Measurements from ENCODE around the gene ATAT1. TPM values are rescaled to one million over a fixed set of nuclear protein-coding genes. Genes with fewer than 3 reads are reported as not detected.

The ATAT1 gene
- total and polyA plus RNA-seq, 9 of the 15 experiments (the other 6 are each of a cell fraction or from before 2014, with no cell fraction given) = 0.65 to 5.8 (median 1.6) TPM

DNA sequence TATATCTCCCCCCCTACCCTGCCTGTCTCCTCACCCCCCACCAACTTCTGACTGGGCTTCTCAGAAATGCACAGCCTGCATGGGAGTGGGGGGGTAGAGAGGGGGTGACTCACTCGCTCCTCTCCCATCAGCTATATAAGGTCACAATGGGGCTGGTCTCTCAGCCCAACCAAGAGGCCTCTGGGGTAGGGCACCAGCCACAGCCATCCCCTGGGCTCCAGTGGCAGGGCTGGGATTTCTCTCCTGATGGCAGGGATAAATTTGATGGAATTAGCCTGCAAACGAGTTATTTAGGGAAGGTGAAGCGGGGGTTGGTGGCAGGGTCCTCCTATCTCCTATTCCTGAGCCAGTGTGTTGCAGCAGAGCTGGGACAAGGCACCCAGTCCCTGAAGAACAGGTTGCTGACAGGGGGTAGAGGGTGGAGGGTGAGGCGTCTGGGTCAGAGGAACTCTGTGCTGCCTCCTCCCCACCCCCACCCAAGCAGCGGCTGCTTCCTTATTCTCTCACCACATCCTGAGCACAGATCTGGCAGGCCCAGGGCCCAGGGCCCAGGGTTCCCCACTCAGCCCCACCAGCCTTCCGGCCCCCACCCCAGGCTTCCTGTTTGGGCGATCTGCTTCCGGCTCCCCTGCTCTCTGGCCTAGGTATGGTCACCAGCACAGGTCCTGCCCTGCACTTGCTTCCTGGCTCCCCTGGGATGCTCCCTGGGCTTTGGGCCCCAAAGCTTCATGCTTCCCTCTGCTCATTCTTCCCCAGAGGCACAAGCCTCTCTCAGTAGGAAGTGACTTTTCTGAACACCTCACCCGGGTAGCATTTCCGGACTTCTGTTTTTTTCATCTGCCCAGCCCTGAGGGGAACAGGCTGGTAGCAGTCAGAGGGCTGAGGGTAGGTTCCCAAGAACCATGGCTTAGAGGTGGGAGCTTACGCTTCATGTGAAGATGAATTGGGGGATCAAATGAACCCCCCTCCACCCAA lies 55.8 kb downstream of the ATAT1 start (continued):
- TF ChIP-seq, protein P1, sequence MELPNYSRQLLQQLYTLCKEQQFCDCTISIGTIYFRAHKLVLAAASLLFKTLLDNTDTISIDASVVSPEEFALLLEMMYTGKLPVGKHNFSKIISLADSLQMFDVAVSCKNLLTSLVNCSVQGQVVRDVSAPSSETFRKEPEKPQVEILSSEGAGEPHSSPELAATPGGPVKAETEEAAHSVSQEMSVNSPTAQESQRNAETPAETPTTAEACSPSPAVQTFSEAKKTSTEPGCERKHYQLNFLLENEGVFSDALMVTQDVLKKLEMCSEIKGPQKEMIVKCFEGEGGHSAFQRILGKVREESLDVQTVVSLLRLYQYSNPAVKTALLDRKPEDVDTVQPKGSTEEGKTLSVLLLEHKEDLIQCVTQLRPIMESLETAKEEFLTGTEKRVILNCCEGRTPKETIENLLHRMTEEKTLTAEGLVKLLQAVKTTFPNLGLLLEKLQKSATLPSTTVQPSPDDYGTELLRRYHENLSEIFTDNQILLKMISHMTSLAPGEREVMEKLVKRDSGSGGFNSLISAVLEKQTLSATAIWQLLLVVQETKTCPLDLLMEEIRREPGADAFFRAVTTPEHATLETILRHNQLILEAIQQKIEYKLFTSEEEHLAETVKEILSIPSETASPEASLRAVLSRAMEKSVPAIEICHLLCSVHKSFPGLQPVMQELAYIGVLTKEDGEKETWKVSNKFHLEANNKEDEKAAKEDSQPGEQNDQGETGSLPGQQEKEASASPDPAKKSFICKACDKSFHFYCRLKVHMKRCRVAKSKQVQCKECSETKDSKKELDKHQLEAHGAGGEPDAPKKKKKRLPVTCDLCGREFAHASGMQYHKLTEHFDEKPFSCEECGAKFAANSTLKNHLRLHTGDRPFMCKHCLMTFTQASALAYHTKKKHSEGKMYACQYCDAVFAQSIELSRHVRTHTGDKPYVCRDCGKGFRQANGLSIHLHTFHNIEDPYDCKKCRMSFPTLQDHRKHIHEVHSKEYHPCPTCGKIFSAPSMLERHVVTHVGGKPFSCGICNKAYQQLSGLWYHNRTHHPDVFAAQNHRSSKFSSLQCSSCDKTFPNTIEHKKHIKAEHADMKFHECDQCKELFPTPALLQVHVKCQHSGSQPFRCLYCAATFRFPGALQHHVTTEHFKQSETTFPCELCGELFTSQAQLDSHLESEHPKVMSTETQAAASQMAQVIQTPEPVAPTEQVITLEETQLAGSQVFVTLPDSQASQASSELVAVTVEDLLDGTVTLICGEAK (IDR thresholded peaks at IDR 0.05) = peak; percentile 94
- TF ChIP-seq, protein P1 (CRISPR knock-in tag; IDR thresholded peaks at IDR 0.05) = no peak
- TF ChIP-seq, protein P2, sequence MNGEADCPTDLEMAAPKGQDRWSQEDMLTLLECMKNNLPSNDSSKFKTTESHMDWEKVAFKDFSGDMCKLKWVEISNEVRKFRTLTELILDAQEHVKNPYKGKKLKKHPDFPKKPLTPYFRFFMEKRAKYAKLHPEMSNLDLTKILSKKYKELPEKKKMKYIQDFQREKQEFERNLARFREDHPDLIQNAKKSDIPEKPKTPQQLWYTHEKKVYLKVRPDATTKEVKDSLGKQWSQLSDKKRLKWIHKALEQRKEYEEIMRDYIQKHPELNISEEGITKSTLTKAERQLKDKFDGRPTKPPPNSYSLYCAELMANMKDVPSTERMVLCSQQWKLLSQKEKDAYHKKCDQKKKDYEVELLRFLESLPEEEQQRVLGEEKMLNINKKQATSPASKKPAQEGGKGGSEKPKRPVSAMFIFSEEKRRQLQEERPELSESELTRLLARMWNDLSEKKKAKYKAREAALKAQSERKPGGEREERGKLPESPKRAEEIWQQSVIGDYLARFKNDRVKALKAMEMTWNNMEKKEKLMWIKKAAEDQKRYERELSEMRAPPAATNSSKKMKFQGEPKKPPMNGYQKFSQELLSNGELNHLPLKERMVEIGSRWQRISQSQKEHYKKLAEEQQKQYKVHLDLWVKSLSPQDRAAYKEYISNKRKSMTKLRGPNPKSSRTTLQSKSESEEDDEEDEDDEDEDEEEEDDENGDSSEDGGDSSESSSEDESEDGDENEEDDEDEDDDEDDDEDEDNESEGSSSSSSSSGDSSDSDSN (IDR thresholded peaks at IDR 0.05; ENCODE audit: borderline replicate concordance in 1 of 2, low read depth in 2 of 2, low read length in 2 of 2) = peak; percentile 30 to 54; a peak in 1 of 4 replicates
- TF ChIP-seq JUN (IDR thresholded peaks at IDR 0.05; ENCODE audit: borderline replicate concordance, low read depth, low read length) (peak; percentile 95), JUN (CRISPR knock-in tag; IDR thresholded peaks at IDR 0.05; ENCODE audit: borderline replicate concordance) (0 out of 2 replicates have a peak, but pooled peaks have one; percentile 37), JUND (IDR thresholded peaks at IDR 0.05; ENCODE audit: borderline replicate concordance, low read depth, low read length) (peak; percentile 99), JUND (tag; IDR thresholded peaks at IDR 0.05; ENCODE audit: borderline replicate concordance, low read depth, low read length) (peak; percentile 93), MTA2 (IDR thresholded peaks at IDR 0.05; ENCODE audit: low read depth) (no peak), DMBX1 (CRISPR knock-in tag; IDR thresholded peaks at IDR 0.05; ENCODE audit: borderline replicate concordance) (peak; percentile 6; the same call in 1 of the 2 replicates), POLR2G (IDR thresholded peaks at IDR 0.05; ENCODE audit: low read depth, low read length) (peak; percentile 86), ZNF354B (CRISPR knock-in tag; IDR thresholded peaks at IDR 0.05) (no peak), HNRNPK (IDR thresholded peaks at IDR 0.05; ENCODE audit: low read depth, low read length, poor library complexity, severe bottlenecking) (no peak)
- TF ChIP-seq, protein P3, sequence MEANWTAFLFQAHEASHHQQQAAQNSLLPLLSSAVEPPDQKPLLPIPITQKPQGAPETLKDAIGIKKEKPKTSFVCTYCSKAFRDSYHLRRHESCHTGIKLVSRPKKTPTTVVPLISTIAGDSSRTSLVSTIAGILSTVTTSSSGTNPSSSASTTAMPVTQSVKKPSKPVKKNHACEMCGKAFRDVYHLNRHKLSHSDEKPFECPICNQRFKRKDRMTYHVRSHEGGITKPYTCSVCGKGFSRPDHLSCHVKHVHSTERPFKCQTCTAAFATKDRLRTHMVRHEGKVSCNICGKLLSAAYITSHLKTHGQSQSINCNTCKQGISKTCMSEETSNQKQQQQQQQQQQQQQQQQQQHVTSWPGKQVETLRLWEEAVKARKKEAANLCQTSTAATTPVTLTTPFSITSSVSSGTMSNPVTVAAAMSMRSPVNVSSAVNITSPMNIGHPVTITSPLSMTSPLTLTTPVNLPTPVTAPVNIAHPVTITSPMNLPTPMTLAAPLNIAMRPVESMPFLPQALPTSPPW (CRISPR knock-in tag; IDR thresholded peaks at IDR 0.05) = peak; percentile 95

Data from K562 (cell line).